ENCODE results near the gene IKZF2. TPM values are rescaled to one million over a fixed set of nuclear protein-coding genes. Genes with fewer than 3 reads are reported as not detected.
A peak's percentile ranks its signal among the peaks of the same experiment; 100 is the strongest.

IKZF2 gene
- total RNA-seq, 1 donor from 2014 or later, result 3.9 TPM

GRCh38 chr2:213089438-213089837 lies 62.0 kb downstream of the IKZF2 start:
- intact Hi-C loops (cut with DNase I), result no loop called here

GRCh38 chr2:213087040-213087439 lies 64.4 kb downstream of the IKZF2 start:
- no peak overlapping the region for H3K27ac ChIP-seq
- no peak for DNase-seq (ENCODE audit: low spot score in 2 of 2)
- H3K9me3 ChIP-seq, result no peaks in the 10 kb centered on the region
- intact Hi-C loops (cut with DNase I), result no loop called here
- peaks cover 3 to 25% of the 10 kb centered on the region in 2 donors for H3K4me1 ChIP-seq
- no peaks in the 10 kb centered on the region for H3K36me3 ChIP-seq
- H3K27me3 ChIP-seq, result no peaks in the 10 kb centered on the region
- H3K4me3 ChIP-seq, result no peak overlapping the region
- TF ChIP-seq CTCF (IDR thresholded peaks at IDR 0.05), result no peak

More at GRCh38 chr2:213089438-213089837, 62.0 kb downstream of the IKZF2 start:
- Histone ChIP-seq H3K9me3 (no peaks in the 10 kb centered on the region), H3K4me1 (peaks cover 3 to 25% of the 10 kb centered on the region in 2 donors), H3K4me3 (no peak overlapping the region), H3K36me3 (no peaks in the 10 kb centered on the region), H3K27me3 (no peaks in the 10 kb centered on the region), H3K27ac (no peak overlapping the region)
- no peak for TF ChIP-seq CTCF (IDR thresholded peaks at IDR 0.05)
- DNase-seq (ENCODE audit: low spot score in 2 of 2), result no peak

- H3K9me3 ChIP-seq, result no peaks in the 10 kb centered on the region
- no peaks in the 10 kb centered on the region for H3K27me3 ChIP-seq
- H3K36me3 ChIP-seq, result no peaks in the 10 kb centered on the region
- intact Hi-C loops (cut with DNase I), result no loop called here
- TF ChIP-seq CTCF (IDR thresholded peaks at IDR 0.05), result no peak
- DNase-seq (ENCODE audit: low spot score in 2 of 2), result no peak
- peak overlapping the region in 1 of 2 donors; percentile 46 for H3K27ac ChIP-seq
- peaks cover 3 to 25% of the 10 kb centered on the region in 2 donors for H3K4me1 ChIP-seq
- no peak overlapping the region for H3K4me3 ChIP-seq
These were observed 64.8 kb downstream of the IKZF2 start for GRCh38 chr2:213086571-213086970.

- Histone ChIP-seq H3K27me3 (no peaks in the 10 kb centered on the region), H3K36me3 (no peaks in the 10 kb centered on the region), H3K9me3 (no peaks in the 10 kb centered on the region), H3K4me3 (no peak overlapping the region), H3K4me1 (peaks cover 3 to 25% of the 10 kb centered on the region in 2 donors), H3K27ac (no peak overlapping the region)
- no peak for DNase-seq (ENCODE audit: low spot score in 2 of 2)
- intact Hi-C loops (cut with DNase I), result no loop called here
- TF ChIP-seq CTCF (IDR thresholded peaks at IDR 0.05), result no peak
These were observed 65.4 kb downstream of the IKZF2 start for GRCh38 chr2:213086050-213086449.

GRCh38 chr2:213085538-213085937 lies 65.9 kb downstream of the IKZF2 start:
- DNase-seq (ENCODE audit: low spot score in 2 of 2), result no peak
- intact Hi-C loops (cut with DNase I), result no loop called here
- H3K4me3 ChIP-seq, result no peak overlapping the region

More at GRCh38 chr2:213085538-213085937, 65.9 kb downstream of the IKZF2 start:
- TF ChIP-seq CTCF (IDR thresholded peaks at IDR 0.05), result no peak
- H3K27ac ChIP-seq, result no peak overlapping the region
- peaks cover 3 to 22% of the 10 kb centered on the region in 2 donors for H3K4me1 ChIP-seq
- no peaks in the 10 kb centered on the region for H3K9me3 ChIP-seq
- H3K27me3 ChIP-seq, result no peaks in the 10 kb centered on the region
- H3K36me3 ChIP-seq, result no peaks in the 10 kb centered on the region
